ENCODE data around the gene LRP6. TPM values are rescaled to one million over a fixed set of nuclear protein-coding genes. Genes with fewer than 3 reads are reported as not detected.

The LRP6 gene
- total and polyA plus RNA-seq, 5 donors from 2014 or later = 0.76 to 1.4 (median 1.3) TPM; not detected in 2

DNA sequence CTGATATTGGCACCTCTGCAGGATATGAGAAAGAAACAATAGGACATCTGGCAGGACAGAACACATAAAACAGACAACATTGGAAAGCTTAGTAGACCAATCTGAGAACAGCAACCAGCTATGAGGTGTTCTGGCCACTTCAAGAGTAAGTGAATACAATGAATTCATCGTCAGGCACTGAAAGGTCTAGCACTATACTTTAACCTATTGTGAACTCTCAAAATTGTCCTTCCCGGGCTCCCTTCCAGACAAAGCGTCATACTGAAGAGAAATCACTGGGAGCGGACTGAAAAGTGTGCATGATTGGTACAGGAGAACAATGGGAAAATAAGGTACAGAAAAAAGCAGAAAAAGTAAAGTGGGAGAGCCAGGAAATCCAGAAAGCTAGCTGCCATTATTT, 75.8 kb downstream of the LRP6 start:
- DNase-seq = no peak
- Mint-ChIP-seq H3K4me1 (no peaks in the 10 kb centered on the region), H3K4me3 (no peak overlapping the region), H3K27ac (no peak overlapping the region), H3K9me3 (no peaks in the 10 kb centered on the region), H3K27me3 (peaks cover 25% of the 10 kb centered on the region), H3K36me3 (no peaks in the 10 kb centered on the region)
- Histone ChIP-seq H3K27ac (ENCODE audit: insufficient read depth, low read length, poor library complexity, severe bottlenecking) (no peak overlapping the region), H3K27me3 (ENCODE audit: control insufficient read depth, insufficient read depth, low read length) (peaks cover 8% of the 10 kb centered on the region), H3K36me3 (ENCODE audit: control insufficient read depth, insufficient read depth, low read length) (no peaks in the 10 kb centered on the region), H3K4me1 (ENCODE audit: control insufficient read depth, insufficient read depth, low read length, poor library complexity, severe bottlenecking) (no peaks in the 10 kb centered on the region), H3K9me3 (ENCODE audit: control insufficient read depth in 2 of 2, low read length in 2 of 2) (no peaks in the 10 kb centered on the region), H3K4me3 (ENCODE audit: low read depth, low read length) (no peak overlapping the region)
- ATAC-seq (ENCODE audit: low read depth in 2 of 2) = no peak

DNA sequence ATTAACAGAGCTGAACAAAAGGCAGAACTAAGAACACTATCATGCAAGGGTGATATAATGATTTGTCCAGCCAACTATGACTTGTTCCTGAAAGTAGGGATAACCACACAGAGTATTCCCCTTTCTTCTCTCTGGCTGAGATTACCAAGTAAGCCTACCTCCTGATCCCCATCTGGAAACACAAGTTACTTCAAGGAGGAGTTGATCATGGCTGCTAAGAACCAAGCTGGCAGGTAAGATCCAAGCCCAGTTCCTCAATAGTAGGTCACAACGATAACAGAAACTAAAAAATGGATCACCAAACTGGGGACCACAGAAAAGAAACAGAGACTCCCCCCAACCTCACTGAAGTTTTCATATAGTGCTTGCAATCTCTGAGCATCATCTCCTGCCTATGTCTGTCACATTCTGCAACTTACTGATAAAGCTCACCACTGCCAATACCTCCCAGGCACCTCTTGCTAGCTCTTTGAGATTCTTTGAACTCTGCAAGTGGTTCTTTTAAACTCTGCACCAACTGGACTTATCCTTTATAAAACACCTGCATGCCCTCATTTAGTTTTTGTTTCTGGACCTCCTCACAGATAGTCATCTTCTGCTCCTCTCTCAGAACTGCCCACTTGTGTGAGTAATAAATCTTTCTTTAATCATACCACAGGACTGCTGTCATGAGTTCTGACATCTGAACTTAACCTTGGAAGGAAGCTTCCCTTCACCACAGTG, 76.6 kb downstream of the LRP6 start:
- H3K9me3 Mint-ChIP-seq = no peaks in the 10 kb centered on the region
- DNase-seq (no peak), ATAC-seq (ENCODE audit: low read depth in 2 of 2) (no peak)
- Histone ChIP-seq H3K27me3 (ENCODE audit: control insufficient read depth, insufficient read depth, low read length) (peaks cover 8% of the 10 kb centered on the region), H3K27ac (ENCODE audit: insufficient read depth, low read length, poor library complexity, severe bottlenecking) (no peak overlapping the region), H3K4me1 (ENCODE audit: control insufficient read depth, insufficient read depth, low read length, poor library complexity, severe bottlenecking) (no peaks in the 10 kb centered on the region), H3K4me3 (ENCODE audit: low read depth, low read length) (no peak overlapping the region), H3K36me3 (ENCODE audit: control insufficient read depth, insufficient read depth, low read length) (no peaks in the 10 kb centered on the region), H3K9me3 (ENCODE audit: control insufficient read depth in 2 of 2, low read length in 2 of 2) (no peaks in the 10 kb centered on the region)
- no peak overlapping the region for H3K4me3 Mint-ChIP-seq
- H3K27me3 Mint-ChIP-seq = peaks cover 21% of the 10 kb centered on the region
- no peak overlapping the region for H3K27ac Mint-ChIP-seq
- H3K4me1 Mint-ChIP-seq = no peaks in the 10 kb centered on the region
- H3K36me3 Mint-ChIP-seq = no peaks in the 10 kb centered on the region

DNA sequence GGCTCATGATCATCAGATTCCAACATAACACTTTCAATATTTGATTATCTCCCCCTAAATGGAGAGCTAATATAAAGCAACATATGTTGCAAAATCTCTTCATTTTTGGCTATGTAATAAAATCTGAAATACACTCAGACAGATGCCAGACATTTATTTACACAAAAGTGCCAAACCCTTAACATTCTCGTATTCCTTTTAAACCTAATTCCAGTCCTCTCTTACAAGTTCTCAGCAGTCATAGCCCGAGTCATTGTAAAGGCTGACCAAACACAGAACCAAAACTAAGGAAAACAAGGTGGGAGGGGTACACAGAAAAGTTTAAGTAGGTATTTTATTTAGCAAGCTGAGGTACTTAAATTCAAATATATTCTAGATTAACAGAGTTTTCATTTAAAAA, 81.4 kb downstream of the LRP6 start:
- Mint-ChIP-seq H3K9me3 (peaks cover 0 to 4% (median 0%) of the 10 kb centered on the region in 7 donors), H3K27ac (no peak overlapping the region), H3K4me1 (peaks cover 0 to 3% (median 0%) of the 10 kb centered on the region in 4 donors), H3K4me3 (no peak overlapping the region), H3K27me3 (peaks cover 41% of the 10 kb centered on the region), H3K36me3 (no peaks in the 10 kb centered on the region)
- Histone ChIP-seq H3K4me1 (ENCODE audit: control insufficient read depth, insufficient read depth, low read length, poor library complexity, severe bottlenecking) (no peaks in the 10 kb centered on the region), H3K36me3 (ENCODE audit: control insufficient read depth, insufficient read depth, low read length) (no peaks in the 10 kb centered on the region), H3K27ac (ENCODE audit: insufficient read depth, low read length, poor library complexity, severe bottlenecking) (no peak overlapping the region), H3K4me3 (ENCODE audit: low read depth, low read length) (no peak overlapping the region), H3K27me3 (ENCODE audit: control insufficient read depth, insufficient read depth, low read length) (peaks cover 10% of the 10 kb centered on the region), H3K9me3 (ENCODE audit: control insufficient read depth in 2 of 2, low read length in 2 of 2) (no peaks in the 10 kb centered on the region)
- DNase-seq (no peak), ATAC-seq (ENCODE audit: low read depth in 2 of 2) (no peak)

DNA sequence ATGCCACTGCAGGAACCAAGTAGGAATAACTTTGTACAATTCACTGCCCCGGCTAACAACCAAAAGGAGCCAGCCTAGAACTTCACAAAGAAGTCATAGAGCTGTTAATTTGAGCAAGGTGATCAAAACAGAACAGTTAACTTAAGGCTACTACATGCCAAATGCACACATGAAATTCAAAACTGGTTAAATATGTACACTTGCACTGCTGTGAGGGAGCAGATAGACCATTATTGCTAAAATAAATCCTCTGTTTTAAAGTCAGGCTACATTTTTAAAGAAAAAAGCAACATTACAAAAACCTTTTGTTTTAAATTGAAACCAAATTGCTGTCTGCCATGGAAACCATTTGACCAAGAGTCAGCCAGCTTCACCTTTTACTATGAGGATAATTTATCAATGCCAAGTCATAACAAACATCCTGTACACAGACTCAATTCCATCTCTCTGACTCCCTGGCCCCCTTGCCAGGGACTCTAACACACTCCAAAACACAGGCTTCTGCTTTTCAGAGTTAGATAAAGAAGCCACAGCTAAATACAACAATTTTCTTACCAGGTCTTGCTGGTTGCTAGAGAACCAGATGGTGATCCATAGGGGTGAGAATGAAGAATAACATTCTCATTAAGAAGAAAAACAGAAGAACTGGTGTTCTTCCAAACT, 84.0 kb downstream of the LRP6 start:
- peaks cover 16% of the 10 kb centered on the region for H3K27me3 ChIP-seq (ENCODE audit: control insufficient read depth, insufficient read depth, low read length)
- no peaks in the 10 kb centered on the region for H3K9me3 ChIP-seq (ENCODE audit: control insufficient read depth in 2 of 2, low read length in 2 of 2)
- no peak overlapping the region for H3K27ac Mint-ChIP-seq
- H3K4me1 ChIP-seq (ENCODE audit: control insufficient read depth, insufficient read depth, low read length, poor library complexity, severe bottlenecking) = no peaks in the 10 kb centered on the region
- peaks cover 0 to 3% (median 0%) of the 10 kb centered on the region in 4 donors for H3K4me1 Mint-ChIP-seq
- peaks cover 0 to 4% (median 0%) of the 10 kb centered on the region in 7 donors for H3K9me3 Mint-ChIP-seq
- H3K4me3 ChIP-seq (ENCODE audit: low read depth, low read length) = no peak overlapping the region
- peaks cover 62% of the 10 kb centered on the region for H3K27me3 Mint-ChIP-seq
- H3K27ac ChIP-seq (ENCODE audit: insufficient read depth, low read length, poor library complexity, severe bottlenecking) = no peak overlapping the region
- H3K4me3 Mint-ChIP-seq = no peak overlapping the region
- no peaks in the 10 kb centered on the region for H3K36me3 ChIP-seq (ENCODE audit: control insufficient read depth, insufficient read depth, low read length)
- ATAC-seq (ENCODE audit: low read depth in 2 of 2) (no peak), DNase-seq (no peak)
- no peaks in the 10 kb centered on the region for H3K36me3 Mint-ChIP-seq

DNA sequence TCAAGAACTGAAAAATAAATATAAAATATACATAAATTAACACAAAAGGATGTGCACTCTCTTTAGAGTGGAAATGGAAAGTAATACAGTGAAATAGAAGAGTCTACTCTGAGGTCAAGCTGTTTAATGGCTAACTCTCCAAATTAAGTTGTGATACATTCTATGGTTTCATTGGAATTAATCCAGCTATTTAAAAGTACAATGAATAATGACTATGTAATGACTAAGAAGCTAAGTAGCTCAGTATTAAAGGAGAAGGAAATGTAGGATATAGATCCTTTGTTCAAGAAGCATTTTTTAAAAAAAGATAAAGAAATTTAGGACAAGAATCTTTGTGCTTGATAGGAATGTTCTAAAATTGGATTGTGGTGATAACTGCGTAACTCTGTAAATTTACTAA, 85.3 kb downstream of the LRP6 start:
- Mint-ChIP-seq H3K36me3 (no peaks in the 10 kb centered on the region), H3K27ac (no peak overlapping the region), H3K27me3 (peaks cover 65% of the 10 kb centered on the region), H3K4me3 (no peak overlapping the region), H3K9me3 (peaks cover 0 to 4% (median 0%) of the 10 kb centered on the region in 7 donors), H3K4me1 (peaks cover 0 to 3% (median 0%) of the 10 kb centered on the region in 4 donors)
- Histone ChIP-seq H3K27ac (ENCODE audit: insufficient read depth, low read length, poor library complexity, severe bottlenecking) (no peak overlapping the region), H3K4me1 (ENCODE audit: control insufficient read depth, insufficient read depth, low read length, poor library complexity, severe bottlenecking) (no peaks in the 10 kb centered on the region), H3K9me3 (ENCODE audit: control insufficient read depth in 2 of 2, low read length in 2 of 2) (no peaks in the 10 kb centered on the region), H3K4me3 (ENCODE audit: low read depth, low read length) (no peak overlapping the region), H3K36me3 (ENCODE audit: control insufficient read depth, insufficient read depth, low read length) (no peaks in the 10 kb centered on the region), H3K27me3 (ENCODE audit: control insufficient read depth, insufficient read depth, low read length) (peaks cover 16% of the 10 kb centered on the region)
- DNase-seq = no peak
- ATAC-seq (ENCODE audit: low read depth in 2 of 2) = no peak

DNA sequence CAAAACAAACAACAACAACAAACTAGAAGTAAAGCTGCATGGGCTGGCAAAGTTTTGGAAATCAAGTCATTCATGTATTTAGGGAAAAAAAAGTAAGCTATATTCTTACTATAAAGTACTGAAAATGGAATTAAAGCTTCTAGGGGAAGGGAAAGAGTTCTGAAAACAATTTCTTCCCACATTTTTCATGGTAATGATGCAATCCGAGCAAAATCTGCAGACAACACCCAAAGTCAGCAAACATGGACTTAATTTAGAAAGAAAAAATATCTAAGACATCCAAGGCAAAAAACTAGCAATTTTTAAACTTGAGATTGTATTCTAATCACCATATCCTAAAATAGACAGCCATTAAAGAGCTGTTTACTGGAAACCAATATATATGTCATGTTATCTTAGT, 86.3 kb downstream of the LRP6 start:
- no peaks in the 10 kb centered on the region for H3K9me3 ChIP-seq (ENCODE audit: control insufficient read depth in 2 of 2, low read length in 2 of 2)
- peaks cover 70% of the 10 kb centered on the region for H3K27me3 Mint-ChIP-seq
- ATAC-seq (ENCODE audit: low read depth in 2 of 2) (no peak), DNase-seq (no peak)
- H3K4me3 Mint-ChIP-seq = no peak overlapping the region
- H3K4me1 Mint-ChIP-seq = peaks cover 0 to 3% (median 0%) of the 10 kb centered on the region in 4 donors
- no peak overlapping the region for H3K27ac Mint-ChIP-seq
- H3K27me3 ChIP-seq (ENCODE audit: control insufficient read depth, insufficient read depth, low read length) = peaks cover 16% of the 10 kb centered on the region
- no peak overlapping the region for H3K4me3 ChIP-seq (ENCODE audit: low read depth, low read length)
- no peaks in the 10 kb centered on the region for H3K36me3 Mint-ChIP-seq
- H3K4me1 ChIP-seq (ENCODE audit: control insufficient read depth, insufficient read depth, low read length, poor library complexity, severe bottlenecking) = no peaks in the 10 kb centered on the region
- peaks cover 0 to 4% (median 0%) of the 10 kb centered on the region in 7 donors for H3K9me3 Mint-ChIP-seq
- H3K27ac ChIP-seq (ENCODE audit: insufficient read depth, low read length, poor library complexity, severe bottlenecking) = no peak overlapping the region
- no peaks in the 10 kb centered on the region for H3K36me3 ChIP-seq (ENCODE audit: control insufficient read depth, insufficient read depth, low read length)

DNA sequence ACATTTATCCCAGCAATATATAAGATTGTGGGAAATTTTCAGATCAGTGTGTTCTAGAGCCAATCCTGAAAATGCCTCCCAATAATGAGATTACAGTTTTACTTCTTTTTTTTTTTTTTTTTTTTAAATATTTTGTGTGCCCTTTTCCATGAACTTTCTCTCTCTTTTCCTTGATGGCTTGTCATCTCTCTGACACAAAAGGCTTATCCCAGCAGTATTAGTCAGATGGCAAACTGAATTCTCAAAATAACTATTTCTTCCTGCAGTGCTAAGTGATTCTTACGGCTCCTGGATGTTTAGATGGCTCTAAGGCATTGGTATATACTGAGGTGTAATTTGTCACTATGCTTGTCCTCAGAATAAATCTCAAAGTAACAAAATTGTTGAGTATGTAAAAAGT, 86.7 kb downstream of the LRP6 start:
- H3K4me3 Mint-ChIP-seq = no peak overlapping the region
- Histone ChIP-seq H3K27ac (ENCODE audit: insufficient read depth, low read length, poor library complexity, severe bottlenecking) (no peak overlapping the region), H3K4me3 (ENCODE audit: low read depth, low read length) (no peak overlapping the region), H3K4me1 (ENCODE audit: control insufficient read depth, insufficient read depth, low read length, poor library complexity, severe bottlenecking) (no peaks in the 10 kb centered on the region), H3K27me3 (ENCODE audit: control insufficient read depth, insufficient read depth, low read length) (peaks cover 16% of the 10 kb centered on the region), H3K9me3 (ENCODE audit: control insufficient read depth in 2 of 2, low read length in 2 of 2) (no peaks in the 10 kb centered on the region), H3K36me3 (ENCODE audit: control insufficient read depth, insufficient read depth, low read length) (no peaks in the 10 kb centered on the region)
- ATAC-seq (ENCODE audit: low read depth in 2 of 2) = no peak
- H3K27me3 Mint-ChIP-seq = peaks cover 67% of the 10 kb centered on the region
- no peak for DNase-seq
- peaks cover 0 to 3% (median 0%) of the 10 kb centered on the region in 4 donors for H3K4me1 Mint-ChIP-seq
- H3K36me3 Mint-ChIP-seq = no peaks in the 10 kb centered on the region
- H3K9me3 Mint-ChIP-seq = peaks cover 0 to 4% (median 0%) of the 10 kb centered on the region in 7 donors
- no peak overlapping the region for H3K27ac Mint-ChIP-seq

DNA sequence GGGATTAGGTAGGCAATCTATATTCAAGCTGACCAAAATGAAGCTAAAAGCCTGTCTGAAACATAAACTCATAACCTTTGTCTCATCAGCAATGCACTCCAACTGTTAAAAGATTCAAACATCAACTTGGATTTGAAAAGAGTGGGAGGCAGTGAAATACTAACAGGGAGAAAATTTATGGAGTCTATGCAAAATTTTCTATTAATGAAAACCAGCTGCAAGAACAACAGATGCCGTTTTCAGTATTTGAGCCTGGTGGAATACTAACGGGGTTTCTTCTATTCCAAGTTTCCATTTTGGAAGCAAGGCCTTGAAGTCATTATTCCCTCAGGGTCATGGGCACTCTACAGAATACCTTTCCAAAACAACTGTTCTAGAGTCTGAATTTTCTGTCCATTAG, 88.3 kb downstream of the LRP6 start:
- ATAC-seq (ENCODE audit: low read depth in 2 of 2) (no peak), DNase-seq (no peak)
- no peaks in the 10 kb centered on the region for H3K4me1 ChIP-seq (ENCODE audit: control insufficient read depth, insufficient read depth, low read length, poor library complexity, severe bottlenecking)
- H3K4me3 Mint-ChIP-seq = no peak overlapping the region
- peaks cover 58% of the 10 kb centered on the region for H3K27me3 Mint-ChIP-seq
- H3K9me3 ChIP-seq (ENCODE audit: control insufficient read depth in 2 of 2, low read length in 2 of 2) = no peaks in the 10 kb centered on the region
- peaks cover 12% of the 10 kb centered on the region for H3K27me3 ChIP-seq (ENCODE audit: control insufficient read depth, insufficient read depth, low read length)
- no peak overlapping the region for H3K4me3 ChIP-seq (ENCODE audit: low read depth, low read length)
- no peaks in the 10 kb centered on the region for H3K36me3 ChIP-seq (ENCODE audit: control insufficient read depth, insufficient read depth, low read length)
- H3K9me3 Mint-ChIP-seq = peaks cover 0 to 4% (median 0%) of the 10 kb centered on the region in 7 donors
- H3K27ac Mint-ChIP-seq = no peak overlapping the region
- H3K27ac ChIP-seq (ENCODE audit: insufficient read depth, low read length, poor library complexity, severe bottlenecking) = no peak overlapping the region
- H3K36me3 Mint-ChIP-seq = no peaks in the 10 kb centered on the region
- H3K4me1 Mint-ChIP-seq = no peaks in the 10 kb centered on the region

Data from CD4-positive, CD25-positive, alpha-beta regulatory T cell (primary cell).